Transverse colon (tissue), 4 donors: ENCODE measurements around the gene CHTF8. TPM values are rescaled to one million over a fixed set of nuclear protein-coding genes. Genes with fewer than 3 reads are reported as not detected.

Source experiments
- DNase-seq: peaks from one replicate; pipeline ENCODE4 v3.0.0-alpha.2; 2019
- H3K27ac ChIP-seq, 4 donors: fragments of 200-600 bp; sonication (generic); 2 replicates each; pipeline ENCODE4 v1.5.1; 2016 to 2018; ENCODE audit warnings: inconsistent platforms in 4 of 4
- H3K27me3 ChIP-seq: fragments of 200-600 bp; sonication (generic); 2 replicates; pipeline ENCODE4 v1.5.1; 2017; ENCODE audit warnings: inconsistent platforms
- H3K36me3 ChIP-seq, 4 donors: fragments of 200-600 bp; sonication (generic); 2 replicates each; pipeline ENCODE4 v1.5.1; 2017 to 2019; ENCODE audit warnings: inconsistent platforms in 4 of 4
- H3K4me1 ChIP-seq, 4 donors: fragments of 200-600 bp; sonication (generic); 2 replicates each; pipeline ENCODE4 v1.5.1; 2017 to 2020; ENCODE audit warnings: inconsistent platforms in 4 of 4
- H3K4me3 ChIP-seq, 4 donors: fragments of 200-600 bp; sonication (generic); 1 replicate in 1 of 4; 2 replicates in 3 of 4; pipeline versions ENCODE4 v1.5.1 to v1.6.1; 2017 to 2019; ENCODE audit warnings: inconsistent platforms in 4 of 4
- H3K9me3 ChIP-seq, 2 donors: fragments of 200-600 bp; sonication (generic); 2 replicates each; pipeline ENCODE4 v1.5.1; 2017 to 2019; ENCODE audit warnings: inconsistent platforms in 2 of 2
- EP300 ChIP-seq: sonication (generic); formaldehyde crosslinking; IDR thresholded peaks from one replicate; pipeline ENCODE4 v1.6.1; 2017; ENCODE audit warnings: antibody characterized with exemption, low read depth
- POLR2A ChIP-seq: fragments of 450-650 bp; IDR thresholded peaks from one replicate; pipeline ENCODE4 v1.6.1; 2016; ENCODE audit warnings: antibody characterized with exemption, mild to moderate bottlenecking, moderate library complexity
- POLR2AphosphoS5 ChIP-seq, 3 donors: sonication (generic); formaldehyde crosslinking; IDR thresholded peaks; one replicate each; pipeline ENCODE4 v1.6.1; 2016; ENCODE audit warnings: antibody characterized with exemption in 3 of 3
- WGBS, 2 donors: methylation state at CpG; one replicate each; pipeline ENCODE4 v1.1.5; 2018; ENCODE audit warnings: low coverage in 1 of 2; 5-methylcytosine and 5-hydroxymethylcytosine counted together
- in situ Hi-C, 4 donors: fragments of 200-750 bp; cut with MboI; loops; one replicate each; pipeline versions ENCODE4 v1.15.0 to v1.15.1; 2017; ENCODE audit warnings: low sequenced_read_pairs in 3 of 4, low pct_ligation_motif_present in 1 of 4, low pct_unique_long_range_greater_than_20kb in 1 of 4
- intact Hi-C: fragments of 100-400 bp; cut with DNase I; formaldehyde crosslinking; loops from one replicate; pipeline ENCODE4 v1.15.1; 2023; ENCODE audit warnings: low total_unique reads
- total RNA-seq, 4 donors: library from RNA; depleted of rRNA; stranded (reverse); fragments of >200 nt; gene quantifications; one replicate each; pipeline ENCODE4 v1.1.0, GENCODE V29; 2016
- TF ChIP-seq, protein P1 (sequence below), 5 experiments: fragments of 200-600 bp in 3 of 5; fragments of 450-650 bp in 2 of 5; sonication (generic) in 3 of 5; IDR thresholded peaks; 1 replicate in 2 of 5; 2 replicates in 3 of 5; pipeline ENCODE4 v1.5.1; 2016 to 2017; ENCODE audit warnings: antibody characterized with exemption in 5 of 5, inconsistent platforms in 3 of 5, mild to moderate bottlenecking in 2 of 5, moderate library complexity in 1 of 5

Gene CHTF8
- total RNA-seq, 4 donors from 2014 or later = 49.2 to 207 (median 68.9) TPM

DNA sequence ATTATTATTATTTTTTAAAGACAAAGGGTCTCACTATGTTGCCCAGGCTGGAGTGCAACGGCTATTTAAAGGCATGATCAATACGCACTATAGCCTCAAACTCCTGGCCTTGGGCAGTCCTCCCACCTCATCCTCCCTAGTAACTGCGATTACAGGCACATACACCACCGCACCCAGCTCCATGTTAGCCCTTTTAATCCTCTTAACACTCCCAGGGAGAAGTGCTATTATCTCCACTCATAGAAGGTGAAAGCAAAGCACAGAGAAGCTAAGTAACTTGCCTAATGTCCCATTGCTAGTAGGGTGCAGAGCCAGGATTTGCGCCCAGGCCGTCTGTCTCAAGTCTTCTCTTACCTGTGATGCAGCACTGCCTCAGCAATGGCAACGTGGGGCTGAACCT is 22.0 kb downstream of the CHTF8 start:
- Histone ChIP-seq H3K27ac (no peak overlapping the region), H3K9me3 (no peaks in the 10 kb centered on the region), H3K27me3 (peaks cover 23% of the 10 kb centered on the region), H3K4me1 (peaks cover 14 to 26% (median 25%) of the 10 kb centered on the region in 4 donors), H3K36me3 (peaks cover 0 to 1% (median 0%) of the 10 kb centered on the region in 4 donors), H3K4me3 (no peak overlapping the region)
- no peak for DNase-seq
- intact Hi-C loops (no loop called here), in situ Hi-C loops (loop anchor here in 1 of 4 donors (25.0 kb wide), 1 partner anchor 198 kb away; no protein-coding TSS in a partner anchor)
- TF ChIP-seq, protein P1, sequence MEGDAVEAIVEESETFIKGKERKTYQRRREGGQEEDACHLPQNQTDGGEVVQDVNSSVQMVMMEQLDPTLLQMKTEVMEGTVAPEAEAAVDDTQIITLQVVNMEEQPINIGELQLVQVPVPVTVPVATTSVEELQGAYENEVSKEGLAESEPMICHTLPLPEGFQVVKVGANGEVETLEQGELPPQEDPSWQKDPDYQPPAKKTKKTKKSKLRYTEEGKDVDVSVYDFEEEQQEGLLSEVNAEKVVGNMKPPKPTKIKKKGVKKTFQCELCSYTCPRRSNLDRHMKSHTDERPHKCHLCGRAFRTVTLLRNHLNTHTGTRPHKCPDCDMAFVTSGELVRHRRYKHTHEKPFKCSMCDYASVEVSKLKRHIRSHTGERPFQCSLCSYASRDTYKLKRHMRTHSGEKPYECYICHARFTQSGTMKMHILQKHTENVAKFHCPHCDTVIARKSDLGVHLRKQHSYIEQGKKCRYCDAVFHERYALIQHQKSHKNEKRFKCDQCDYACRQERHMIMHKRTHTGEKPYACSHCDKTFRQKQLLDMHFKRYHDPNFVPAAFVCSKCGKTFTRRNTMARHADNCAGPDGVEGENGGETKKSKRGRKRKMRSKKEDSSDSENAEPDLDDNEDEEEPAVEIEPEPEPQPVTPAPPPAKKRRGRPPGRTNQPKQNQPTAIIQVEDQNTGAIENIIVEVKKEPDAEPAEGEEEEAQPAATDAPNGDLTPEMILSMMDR (IDR thresholded peaks at IDR 0.05) = no peak
- no peak for TF ChIP-seq EP300
- TF ChIP-seq POLR2A = no peak
- no peak for TF ChIP-seq POLR2AphosphoS5 (IDR thresholded peaks at IDR 0.05)
- 90% methylated on average over 3 to 7 of the region's 7 CpGs for WGBS, 2 donors

- H3K27me3 ChIP-seq = peaks cover 28% of the 10 kb centered on the region
- no peak overlapping the region for H3K4me3 ChIP-seq
- intact Hi-C loops (loop anchor here (10.0 kb wide), 1 partner anchor 265 kb away; the partner anchor contains the start of gene TANGO6), in situ Hi-C loops (loop anchor here in 1 of 4 donors (25.0 kb wide), 1 partner anchor 197 kb away; no protein-coding TSS in a partner anchor)
- no peak for DNase-seq
- H3K4me1 ChIP-seq = peaks cover 14 to 31% (median 29%) of the 10 kb centered on the region in 4 donors
- H3K36me3 ChIP-seq = no peaks in the 10 kb centered on the region
- H3K9me3 ChIP-seq = no peaks in the 10 kb centered on the region
- no peak overlapping the region for H3K27ac ChIP-seq
- TF ChIP-seq, protein P1 (IDR thresholded peaks at IDR 0.05) = no peak
- no peak for TF ChIP-seq POLR2AphosphoS5 (IDR thresholded peaks at IDR 0.05)
- TF ChIP-seq POLR2A = no peak
- no peak for TF ChIP-seq EP300
- 94 to 95% methylated on average over 9 to 34 of the region's 48 CpGs for whole genome bisulfite sequencing, 2 donors
These were observed 22.7 kb downstream of the CHTF8 start for GRCh38 chr16:69109486-69110270.

GRCh38 chr16:69108905-69109252 is 23.5 kb downstream of the CHTF8 start:
- in situ Hi-C loops (loop anchor here in 1 of 4 donors (25.0 kb wide), 1 partner anchor 197 kb away; no protein-coding TSS in a partner anchor), intact Hi-C loops (loop anchor here (10.0 kb wide), 1 partner anchor 264 kb away; the partner anchor contains the start of gene TANGO6)
- Histone ChIP-seq H3K27ac (no peak overlapping the region), H3K9me3 (no peaks in the 10 kb centered on the region), H3K4me1 (peaks cover 14 to 31% (median 29%) of the 10 kb centered on the region in 4 donors), H3K27me3 (peaks cover 28% of the 10 kb centered on the region), H3K4me3 (no peak overlapping the region), H3K36me3 (no peaks in the 10 kb centered on the region)
- 83 to 95% methylated on average over 1 to 4 of the region's 4 CpGs for WGBS, 2 donors
- TF ChIP-seq POLR2AphosphoS5 (IDR thresholded peaks at IDR 0.05) = no peak
- TF ChIP-seq EP300 = no peak
- TF ChIP-seq, protein P1 (IDR thresholded peaks at IDR 0.05) = no peak
- no peak for TF ChIP-seq POLR2A
- no peak for DNase-seq

DNA sequence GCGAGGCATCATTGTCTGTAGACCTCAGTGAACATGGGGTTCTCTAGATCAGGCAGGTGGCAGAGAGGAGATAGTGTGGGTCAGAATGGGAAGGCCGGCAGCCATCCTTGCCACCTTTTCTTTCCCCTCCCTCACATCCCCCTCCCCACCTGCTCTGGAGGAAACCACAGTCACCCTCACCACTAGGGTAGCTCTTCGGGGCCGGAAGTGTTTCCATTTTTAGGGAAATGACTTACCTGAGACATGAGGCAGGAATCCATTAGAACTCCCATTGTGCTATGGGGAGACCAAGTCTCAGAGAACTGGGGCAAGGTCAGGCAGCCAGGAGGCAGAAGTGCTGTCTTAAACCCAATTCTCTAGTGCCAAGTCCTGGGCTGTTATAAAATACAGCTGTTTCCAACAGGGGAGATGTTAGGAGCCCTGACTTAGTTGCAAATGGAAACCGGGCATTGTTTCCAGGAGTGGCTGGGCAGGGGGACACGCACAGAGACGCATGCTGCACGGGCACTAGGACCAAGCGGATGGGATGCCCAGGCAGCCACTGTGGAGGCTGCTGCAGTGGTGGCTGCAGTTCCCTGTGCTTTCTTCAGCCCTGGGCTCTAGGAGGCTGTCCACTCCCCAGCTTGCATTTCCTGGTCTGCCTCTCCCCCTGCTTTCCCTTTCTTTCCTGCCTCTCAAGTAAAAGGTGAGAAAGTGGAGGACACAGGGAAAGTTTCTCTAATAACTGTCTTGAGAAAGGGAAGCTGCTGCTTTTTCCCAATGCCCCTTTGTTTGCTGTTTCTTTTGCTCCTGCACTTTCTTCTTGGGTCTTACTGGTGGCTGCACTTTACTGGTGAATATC is 24.1 kb downstream of the CHTF8 start:
- Histone ChIP-seq H3K4me1 (peaks cover 14 to 31% (median 29%) of the 10 kb centered on the region in 4 donors), H3K36me3 (no peaks in the 10 kb centered on the region), H3K4me3 (no peak overlapping the region), H3K27ac (no peak overlapping the region), H3K27me3 (peaks cover 28% of the 10 kb centered on the region), H3K9me3 (no peaks in the 10 kb centered on the region)
- intact Hi-C loops = loop anchor here (10.0 kb wide), 1 partner anchor 263 kb away; the partner anchor contains the start of gene TANGO6
- DNase-seq = no peak
- WGBS, 2 donors = 60 to 79% methylated on average over 1 to 9 of the region's 9 CpGs
- TF ChIP-seq POLR2A (no peak), POLR2AphosphoS5 (IDR thresholded peaks at IDR 0.05) (no peak), EP300 (no peak)
- TF ChIP-seq, protein P1 (IDR thresholded peaks at IDR 0.05) = no peak
- in situ Hi-C loops = loop anchor here in 1 of 4 donors (25.0 kb wide), 1 partner anchor 196 kb away; no protein-coding TSS in a partner anchor
